ENCODE results near the gene SPSB4.
A peak's percentile ranks its signal among the peaks of the same experiment; 100 is the strongest.
"Not testable (repeated sequence)": the region's sequence is repeated elsewhere in the genome, so short reads cannot be mapped to it uniquely, and the experiment has no call there.

Gene SPSB4

DNA sequence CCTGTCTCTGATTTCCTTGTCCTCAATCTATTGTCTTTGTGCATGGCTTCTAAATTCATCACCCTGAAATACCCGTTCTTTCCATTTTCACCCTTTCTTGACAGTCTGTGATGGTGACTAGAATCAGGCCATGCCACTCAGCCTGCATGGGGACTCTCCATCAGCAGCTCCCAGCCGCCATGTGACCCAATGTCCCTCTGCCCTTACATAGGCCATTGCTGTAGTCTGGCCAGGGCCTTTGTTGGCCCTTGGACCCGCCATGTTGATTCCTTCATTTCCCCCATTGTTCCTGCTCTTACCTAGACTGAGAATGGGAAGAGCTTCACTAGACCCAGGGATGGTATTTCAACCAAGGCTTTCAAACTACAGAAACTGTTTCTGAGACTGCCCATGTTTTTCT, 45.8 kb downstream of the SPSB4 start:
- DNase-seq: no peak

DNA sequence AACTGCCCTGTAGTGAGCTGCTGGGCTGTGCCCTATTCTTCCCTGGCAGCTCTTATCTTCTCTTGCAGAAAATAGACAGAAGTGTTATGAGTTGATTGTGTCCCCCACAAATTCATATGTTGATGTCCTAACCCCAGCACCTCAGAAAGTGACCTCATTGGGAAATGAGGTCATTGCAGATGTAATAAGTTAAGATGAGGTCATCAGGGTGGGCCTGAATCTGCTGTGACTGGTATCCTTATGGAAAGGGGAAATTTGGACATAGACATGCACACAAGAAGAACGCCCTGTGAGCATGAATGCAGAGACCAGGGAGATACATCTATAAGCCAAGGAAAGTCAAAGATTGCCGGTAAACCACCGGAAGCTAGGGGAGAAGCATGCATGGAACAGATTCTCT, 49.0 kb downstream of the SPSB4 start:
- DNase-seq: no peak

DNA sequence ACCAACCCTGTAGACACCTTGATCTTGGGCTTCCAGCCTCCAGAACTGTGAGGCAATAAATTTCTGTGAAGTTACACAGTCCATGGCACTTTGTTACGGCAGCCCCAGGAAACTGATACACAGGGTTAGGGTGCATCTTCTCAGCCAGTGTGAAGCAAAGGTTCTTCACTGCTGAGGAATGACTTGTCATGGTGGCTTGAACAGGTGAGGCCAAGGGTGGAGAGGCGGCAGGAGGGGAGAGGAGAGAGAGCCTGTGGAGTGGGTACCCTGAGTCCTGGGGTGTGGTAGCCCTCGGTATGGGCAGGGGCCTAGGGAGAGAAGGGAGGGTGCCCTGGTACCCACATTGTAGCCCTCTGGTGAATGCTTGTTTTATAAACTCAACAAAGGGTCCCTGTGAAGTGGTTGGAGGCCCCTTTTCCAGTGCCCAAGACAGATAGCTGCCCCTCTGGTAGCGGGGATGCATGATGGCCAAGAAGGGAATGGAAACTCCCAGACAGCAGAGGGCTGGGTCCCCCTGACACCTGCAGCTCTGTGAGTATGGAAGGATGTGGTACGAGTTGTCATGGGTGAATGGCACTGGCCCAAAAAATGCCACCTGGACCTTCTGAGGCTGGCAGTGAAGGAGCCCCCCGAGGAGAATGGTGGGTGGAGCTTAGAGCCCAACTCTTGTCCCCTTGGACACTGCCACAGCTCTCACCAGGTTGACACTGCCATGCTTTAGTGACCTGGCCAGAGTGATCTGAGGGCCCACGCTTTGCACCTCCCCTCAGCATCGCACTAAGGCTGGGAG, 49.6 kb downstream of the SPSB4 start:
- DNase-seq: no peak

DNA sequence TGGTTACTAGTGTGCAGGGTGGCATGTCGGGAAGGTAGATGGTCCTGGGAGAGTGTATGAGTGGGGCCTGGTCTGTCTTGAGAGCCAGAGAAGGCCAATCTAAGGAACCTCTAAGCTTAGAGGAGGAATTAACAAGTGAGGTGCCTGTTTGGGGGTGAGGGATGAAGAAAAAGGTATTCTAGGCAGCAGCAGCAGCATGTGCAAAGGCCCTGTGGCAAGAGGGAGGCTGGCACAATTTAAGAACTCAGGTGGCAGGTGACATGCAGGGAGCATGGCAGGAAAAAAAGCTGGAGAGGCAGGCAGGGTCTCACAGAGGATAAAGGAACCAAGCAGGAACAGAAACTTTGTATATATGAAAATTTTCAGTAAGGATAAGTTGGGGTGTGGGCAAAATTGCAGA, 51.2 kb downstream of the SPSB4 start:
- DNase-seq: no peak

DNA sequence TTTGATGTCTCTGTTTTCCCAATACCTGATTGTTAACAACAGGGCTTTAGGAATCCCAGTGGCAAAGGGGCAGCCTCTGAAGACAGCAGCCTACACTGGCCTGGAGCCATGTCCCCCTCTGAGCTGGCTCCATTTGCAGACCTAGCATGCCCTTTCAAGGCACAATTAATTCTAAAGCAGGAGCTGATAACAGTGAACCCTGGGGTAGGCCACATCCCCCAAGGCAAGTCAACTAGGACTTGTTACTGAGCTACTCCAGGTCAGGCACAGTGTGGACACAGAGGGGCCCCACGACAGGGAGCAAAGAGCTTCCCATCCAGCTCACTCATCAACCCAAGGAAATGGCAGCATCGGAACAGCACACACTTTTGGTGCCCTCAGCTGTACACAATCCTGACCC, 51.9 kb downstream of the SPSB4 start:
- no peak for DNase-seq

DNA sequence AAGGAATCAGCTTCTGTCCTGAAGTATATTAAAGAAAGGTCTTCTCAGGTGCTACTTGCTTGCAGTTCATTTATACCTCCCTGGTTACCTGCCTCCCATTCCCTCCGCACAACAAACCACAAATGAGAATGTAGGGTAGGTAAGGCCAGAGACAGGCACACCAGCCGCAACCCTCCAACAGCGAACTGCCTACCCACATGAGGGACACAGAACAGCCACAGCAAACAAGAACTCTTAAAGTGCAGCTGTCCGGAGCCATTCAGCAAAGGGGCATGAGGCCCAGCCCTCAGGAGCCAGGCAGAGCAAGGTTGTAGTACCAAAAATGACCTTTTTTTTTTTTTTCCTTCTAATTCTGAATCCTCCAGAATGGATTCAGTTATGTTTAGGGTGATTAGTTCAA, 52.4 kb downstream of the SPSB4 start:
- DNase-seq: no peak

DNA sequence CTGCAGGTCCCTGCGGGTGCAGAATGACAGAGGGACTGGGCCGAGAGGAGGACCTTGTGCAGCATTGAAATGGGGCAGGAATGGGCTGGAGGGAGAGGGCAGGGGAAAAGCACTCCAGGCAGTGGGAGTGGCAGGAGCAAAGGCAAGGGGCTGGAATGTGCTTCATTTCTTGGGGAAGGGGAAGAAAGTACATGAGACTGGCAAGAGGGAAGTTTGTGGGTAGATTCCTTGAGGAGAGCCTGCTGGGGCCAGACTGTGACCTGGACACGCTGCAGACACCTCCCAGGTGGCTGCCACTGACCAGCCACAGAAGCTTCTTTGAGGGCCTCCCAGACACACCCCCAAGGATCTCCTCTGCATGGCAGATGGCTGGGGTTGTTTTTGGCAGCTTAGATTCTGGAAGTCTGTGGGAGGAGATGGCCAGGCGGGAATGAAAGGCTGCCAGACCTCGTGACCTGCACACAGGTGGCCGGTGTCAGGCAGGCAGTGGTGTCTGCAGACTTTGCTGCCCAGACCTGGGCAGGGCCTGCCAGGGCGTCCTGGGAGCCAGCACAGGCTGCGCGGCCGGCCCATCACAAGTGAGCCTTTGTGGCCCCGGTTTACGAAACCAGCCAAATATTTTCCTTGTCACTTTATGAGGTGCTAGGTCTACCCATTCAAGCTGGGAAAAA, 53.1 kb downstream of the SPSB4 start:
- no peak for DNase-seq

DNA sequence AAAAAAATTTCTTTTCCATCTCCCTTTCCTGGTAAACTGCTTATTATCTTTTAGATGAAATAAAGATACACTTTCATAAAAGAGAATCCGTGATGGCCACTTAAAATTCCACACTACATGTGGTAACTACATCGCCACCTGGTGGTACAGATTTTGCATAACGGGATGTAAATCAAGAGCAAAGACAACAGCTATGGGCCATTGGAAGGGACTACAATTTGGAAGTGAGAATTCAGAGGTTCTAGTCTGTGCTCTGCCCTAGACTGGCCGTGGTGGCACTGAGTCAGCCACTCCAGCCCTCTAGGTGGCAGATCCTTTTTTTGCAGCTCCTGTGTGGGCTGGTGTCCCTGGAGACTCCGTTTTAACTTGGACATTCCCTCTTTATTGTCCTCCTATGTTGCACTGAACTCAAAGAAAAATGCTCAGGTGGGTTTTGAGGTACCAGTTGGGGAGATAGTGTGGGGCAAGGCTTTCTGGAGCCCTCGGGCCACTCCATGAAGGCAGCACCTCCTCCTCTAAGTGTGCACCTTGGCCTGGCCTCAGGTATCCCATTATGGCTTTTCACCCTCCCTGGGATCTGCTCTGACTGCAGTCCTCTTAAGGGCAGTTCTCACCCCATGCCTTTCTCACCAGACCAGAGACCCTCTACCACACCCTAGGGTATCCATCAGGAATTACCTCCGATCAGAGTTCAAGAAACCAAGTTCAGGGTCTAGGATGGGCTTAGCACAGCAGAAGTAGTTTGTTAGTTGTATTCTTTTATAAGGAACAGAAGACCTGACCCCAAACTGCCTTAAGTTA, 54.9 kb downstream of the SPSB4 start:
- peak; percentile 91 for DNase-seq

DNA sequence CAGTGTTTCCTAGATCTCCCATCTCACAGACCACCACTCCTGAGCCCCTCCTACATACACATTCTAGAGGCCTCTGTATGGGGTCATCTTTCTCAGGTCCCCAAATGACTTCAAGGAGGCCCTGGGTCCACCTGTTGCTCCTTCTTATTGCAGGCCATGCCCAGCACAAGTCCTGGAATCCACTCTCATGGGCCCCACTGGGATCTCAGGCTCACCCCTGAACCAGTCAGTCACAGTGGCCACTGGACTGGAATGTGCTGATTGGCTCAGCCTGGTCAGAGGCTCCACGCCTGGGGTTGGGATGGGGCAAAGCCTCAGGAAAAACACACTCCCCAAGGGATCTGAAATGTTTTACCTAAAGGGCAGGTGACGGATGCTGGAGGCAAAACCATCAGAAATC, 55.7 kb downstream of the SPSB4 start:
- DNase-seq: no peak

DNA sequence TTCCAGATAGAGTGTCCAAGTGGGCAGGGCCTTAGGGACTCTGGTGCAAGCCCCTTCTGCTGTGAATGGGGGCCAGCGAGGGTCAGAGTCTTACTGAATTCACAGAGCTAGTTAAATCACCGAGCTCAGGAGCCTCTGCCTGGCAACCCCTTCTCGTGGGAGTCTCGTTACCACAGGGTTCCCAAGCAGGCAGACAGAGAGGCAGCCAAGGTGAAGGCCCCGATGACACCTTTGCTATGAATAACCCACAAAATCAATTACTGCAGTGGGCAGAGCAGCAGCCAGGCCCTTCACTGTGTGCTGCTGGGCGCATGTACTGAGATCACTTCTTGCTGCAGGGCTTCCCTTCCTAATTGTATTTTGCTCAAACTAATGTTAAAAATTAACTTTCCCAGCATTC, 56.9 kb downstream of the SPSB4 start:
- DNase-seq: no peak

DNA sequence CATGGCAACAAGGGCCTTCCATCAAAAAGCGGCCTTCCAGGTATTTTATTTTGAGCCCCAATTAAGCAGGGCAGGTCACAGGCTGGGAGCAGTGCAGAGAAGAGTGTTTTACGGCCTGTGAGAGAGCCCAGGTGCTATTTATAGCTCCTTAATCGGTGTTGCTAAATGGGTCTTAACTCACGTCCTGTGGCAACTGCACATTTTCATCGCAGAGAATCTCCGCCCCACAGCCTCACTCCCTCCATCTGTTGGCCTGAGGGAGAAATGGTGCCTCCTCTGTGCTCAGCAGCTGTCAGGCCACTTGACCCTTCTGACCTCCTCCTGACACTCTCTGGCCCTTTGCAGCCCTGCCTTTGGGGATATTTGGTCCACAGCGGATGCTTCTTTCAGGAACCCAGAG, 58.6 kb downstream of the SPSB4 start:
- DNase-seq: peak; percentile 12

DNA sequence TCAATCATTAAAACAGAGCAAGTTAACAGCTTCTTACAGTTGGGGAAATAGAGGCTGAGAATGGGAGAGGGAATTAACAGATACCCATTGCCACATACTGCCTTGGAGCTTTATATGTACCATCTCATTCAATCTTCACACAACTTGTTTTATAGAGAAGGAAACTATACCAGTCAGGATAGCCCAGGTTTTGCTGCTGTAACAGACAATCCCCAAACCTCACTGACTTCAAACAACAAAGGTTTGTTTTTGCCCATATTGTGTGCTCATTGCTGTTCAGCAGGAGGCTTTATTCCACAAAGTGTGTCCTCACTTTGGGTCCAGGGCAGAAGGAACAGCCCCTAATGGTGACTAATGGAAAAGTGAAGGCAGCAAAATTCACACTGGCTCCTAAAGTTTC, 59.2 kb downstream of the SPSB4 start:
- DNase-seq: no peak

DNA sequence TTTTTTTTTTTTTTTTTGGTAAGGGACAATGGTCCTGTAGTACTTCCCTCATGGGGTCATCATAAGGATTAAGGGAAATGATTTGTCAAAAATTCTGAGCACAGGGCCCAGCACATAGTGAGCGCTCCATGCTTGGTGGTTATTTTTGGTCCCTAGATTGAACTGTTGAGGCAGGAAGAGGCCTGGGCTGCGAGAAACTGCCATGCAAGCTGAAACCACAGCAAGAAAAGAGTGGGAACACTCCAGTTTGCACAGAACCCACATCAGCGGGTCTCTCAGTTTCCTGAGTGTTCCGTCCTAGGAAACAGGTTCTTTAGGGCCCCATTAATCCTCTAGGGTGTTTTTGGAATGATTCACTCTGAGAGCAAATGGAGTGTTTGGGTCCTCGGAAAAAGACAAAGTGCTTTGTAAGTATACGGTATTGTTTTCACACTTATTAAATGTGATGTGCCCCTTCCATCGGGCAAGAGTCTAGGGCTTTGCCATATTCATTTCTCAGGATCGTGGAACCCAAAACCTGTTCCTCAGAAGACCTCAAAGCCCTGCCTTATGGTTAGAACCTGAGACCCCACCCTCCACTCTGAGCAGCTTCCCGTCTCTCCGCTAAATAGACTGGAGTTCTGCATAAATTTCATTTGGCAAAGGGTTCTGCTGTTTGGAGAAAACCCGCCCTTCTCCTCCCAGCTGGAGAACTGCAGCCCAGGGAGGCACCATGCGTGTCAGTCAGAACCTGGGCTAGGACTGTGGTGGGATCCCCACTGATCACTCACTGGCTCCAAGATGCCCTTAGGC, 60.4 kb downstream of the SPSB4 start:
- no peak for DNase-seq

DNA sequence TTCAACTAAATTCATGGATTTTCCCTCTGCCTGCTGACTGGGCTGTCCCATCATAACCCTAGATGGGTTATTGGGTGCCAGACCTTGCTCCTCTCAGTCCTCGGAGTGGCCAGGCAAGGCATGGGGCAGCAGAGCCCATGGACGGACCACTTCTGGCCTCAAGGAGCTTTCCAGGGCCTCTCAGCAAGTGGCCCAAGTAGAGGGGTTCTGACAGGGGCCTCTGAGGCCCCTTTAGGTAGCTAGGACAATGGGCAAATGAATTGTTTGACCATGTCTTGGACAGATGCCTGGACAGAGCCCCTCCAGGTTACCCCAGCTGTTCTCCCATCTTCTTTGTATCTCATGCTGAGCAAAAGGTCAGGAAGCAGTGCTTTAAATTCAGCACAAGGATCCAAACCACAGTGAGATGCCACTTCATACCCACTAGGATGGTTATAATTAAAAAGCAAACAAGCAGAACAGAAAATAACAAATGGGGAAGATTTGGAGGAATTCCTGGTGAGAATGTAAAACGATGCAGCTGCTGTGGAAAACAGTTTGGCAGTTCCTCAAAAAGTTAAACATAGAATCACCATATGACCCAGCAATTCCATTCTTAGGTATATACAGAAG, 61.6 kb downstream of the SPSB4 start:
- DNase-seq: no peak

DNA sequence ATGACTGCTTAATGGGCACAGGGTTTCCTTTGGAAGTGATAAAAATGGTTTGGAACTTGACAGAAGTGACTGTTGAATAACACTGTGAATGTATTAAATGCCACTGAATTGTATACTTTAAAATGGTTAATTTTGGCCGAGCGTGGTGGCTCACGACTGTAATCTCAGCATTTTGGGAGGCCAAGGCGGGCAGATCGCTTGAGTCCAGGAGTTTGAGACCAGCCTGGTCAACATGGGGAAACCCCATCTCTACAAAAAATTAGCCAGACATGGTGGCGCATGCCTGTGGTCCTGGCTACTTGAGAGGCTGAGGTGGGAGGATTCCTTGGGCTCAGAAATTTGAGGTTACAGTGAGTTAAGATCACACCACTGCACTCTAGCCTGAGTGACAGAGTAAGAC, 62.5 kb downstream of the SPSB4 start:
- DNase-seq: not testable (repeated sequence)

DNA sequence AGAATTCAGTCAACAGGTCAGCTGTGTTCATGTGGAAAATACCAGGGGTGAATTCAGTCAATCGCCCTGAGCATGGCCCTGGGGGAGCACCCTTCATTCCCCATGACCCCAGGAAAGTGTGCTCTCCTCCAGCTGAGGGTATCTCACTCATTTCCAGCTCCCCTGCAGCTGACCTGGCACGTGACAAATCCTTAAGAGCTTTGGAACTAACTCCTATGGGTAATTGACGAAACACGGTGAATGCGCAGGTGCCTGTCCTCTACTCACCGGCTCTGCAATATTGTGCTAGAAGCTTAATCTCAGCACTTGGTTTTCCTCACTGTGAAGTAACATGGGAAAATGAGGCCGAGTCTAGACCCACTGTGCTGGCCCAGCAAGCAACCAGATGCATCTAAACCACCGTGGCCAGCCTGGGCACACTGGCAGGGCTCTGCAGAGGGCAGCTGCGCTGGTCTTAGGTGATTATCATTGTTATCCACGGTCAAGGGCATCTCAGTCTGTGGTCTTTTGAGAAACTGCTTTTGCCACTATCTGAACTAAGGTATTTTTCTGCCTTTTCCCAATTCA, 63.1 kb downstream of the SPSB4 start:
- DNase-seq: no peak

DNA sequence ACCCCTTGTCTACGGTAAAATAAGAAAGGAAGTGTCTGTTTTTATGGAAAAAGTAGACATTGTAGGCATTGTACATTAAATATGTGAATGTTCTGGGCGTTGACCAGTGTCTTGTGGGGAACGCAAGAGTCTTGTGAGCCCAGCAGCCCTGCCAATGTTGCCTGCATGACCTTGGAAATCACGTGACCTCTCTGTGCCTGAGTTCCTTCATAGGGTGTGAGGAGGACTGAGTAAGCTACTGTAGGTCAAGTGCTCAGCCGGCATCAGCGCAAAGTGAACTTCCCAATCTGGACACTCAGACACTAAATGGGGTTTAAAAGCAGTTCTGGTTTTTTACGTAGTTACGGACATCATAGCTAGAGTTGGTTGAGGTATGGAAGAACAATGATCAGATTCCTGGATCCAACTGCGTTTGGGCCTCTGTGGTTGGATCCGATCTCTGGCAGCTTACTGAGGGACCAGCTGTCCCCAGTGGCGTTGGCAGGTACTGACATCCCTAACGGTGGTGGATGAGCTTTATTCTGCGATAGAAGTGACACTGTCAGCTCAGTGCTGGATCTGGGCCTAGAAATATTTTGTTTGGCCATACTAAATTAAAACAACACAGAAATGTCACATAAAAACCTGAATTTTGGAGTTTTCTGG, 63.8 kb downstream of the SPSB4 start:
- DNase-seq: no peak

DNA sequence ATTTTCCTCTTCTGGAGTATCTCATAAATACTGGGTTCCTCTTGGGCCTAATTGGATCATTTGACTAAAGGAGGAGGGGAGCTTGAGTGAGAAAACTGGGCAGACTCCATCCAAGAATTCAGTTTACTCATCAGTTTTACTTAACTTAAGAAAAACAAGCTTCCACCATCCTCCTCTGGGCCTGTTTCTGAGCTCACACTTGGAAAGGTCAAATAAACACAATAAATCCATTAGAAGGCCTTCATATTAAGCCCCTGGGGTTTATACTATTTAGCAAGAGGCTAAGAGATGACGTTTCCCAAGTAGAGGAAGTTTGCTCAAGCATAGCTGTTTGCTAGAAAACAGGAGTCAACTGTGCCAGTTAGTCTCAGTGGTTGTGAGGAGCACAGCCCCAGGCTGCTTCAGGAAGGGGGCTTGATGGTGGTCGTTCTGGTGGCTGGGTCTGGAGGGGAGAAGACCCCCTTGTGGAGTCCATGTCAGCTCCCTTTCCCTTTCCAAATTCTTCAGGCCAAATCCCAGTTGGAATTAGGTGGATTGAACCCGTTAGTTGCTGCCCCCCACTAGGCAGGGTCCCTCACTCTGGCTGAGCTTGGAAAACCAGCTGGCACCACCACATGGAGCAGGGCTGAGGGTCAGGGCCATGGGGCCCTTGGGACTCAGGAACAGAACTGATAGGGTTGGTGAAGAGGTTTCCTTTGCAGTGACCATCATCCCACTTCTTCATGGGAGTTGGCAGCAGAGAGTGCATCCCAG, 64.8 kb downstream of the SPSB4 start:
- DNase-seq: no peak

DNA sequence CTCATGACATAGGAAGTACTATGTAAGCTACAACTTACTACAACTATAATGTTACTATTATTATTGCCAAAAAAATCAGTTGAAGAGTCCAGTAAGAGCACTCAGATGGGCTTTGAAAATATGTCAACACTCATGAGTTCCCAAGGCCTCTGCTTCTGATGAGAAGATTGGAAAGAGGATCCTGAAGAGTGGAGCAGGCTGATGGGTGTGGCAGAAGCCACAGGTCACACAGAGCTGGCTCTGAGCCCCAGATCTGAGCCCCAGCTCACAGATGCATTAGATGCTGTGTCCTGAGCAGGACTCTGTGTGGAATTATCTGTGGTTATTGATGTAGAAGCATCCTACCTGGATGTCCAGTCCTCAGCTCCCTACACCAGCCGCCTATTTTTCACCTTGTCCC, 65.6 kb downstream of the SPSB4 start:
- no peak for DNase-seq

DNA sequence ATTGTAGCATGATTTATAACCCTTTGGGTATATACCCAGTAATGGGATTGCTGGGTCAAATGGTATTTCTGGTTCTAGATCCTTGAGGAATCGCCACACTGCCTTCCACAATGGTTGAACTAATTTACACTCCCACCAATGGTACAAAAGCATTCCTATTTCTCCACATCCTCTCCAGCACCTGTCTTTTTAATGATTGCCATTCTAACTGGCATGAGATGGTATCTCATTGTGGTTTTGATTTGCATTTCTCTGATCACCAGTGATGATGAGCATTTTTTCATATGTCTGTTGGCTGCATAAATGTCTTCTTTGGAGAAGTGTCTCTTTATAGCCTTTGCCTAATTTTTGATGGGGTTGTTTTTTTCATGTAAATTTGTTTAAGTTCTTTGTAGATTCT, 66.8 kb downstream of the SPSB4 start:
- not testable (repeated sequence) for DNase-seq

DNA sequence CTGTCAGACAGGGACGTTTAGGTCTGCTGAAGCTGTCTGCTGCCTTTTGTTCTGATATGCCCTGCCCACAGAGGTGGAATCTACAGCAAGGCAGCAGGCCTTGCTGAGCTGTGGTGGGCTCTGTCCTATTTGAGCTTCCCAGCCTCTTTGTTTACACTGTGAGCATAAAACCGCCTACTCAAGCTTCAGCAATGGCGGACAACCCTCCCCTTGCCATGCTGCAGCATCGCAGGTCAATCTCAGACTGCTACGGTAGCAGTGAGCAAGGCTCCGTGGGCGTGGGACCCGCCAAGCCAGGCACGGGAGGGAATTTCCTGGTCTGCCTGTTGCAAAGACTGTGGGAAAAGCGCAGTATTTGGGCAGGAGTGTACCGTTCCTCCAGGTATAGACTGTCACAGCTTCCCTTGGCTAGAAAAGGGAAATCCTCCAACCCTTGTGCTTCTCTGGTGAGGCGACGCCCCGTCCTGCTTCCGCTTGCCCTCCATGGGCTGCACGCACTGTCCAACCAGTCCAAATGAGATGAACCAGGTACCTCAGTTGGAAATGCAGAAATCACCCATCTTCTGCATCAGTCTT, 71.4 kb downstream of the SPSB4 start:
- no peak for DNase-seq

Measured in NCI-H1105 treated with DMSO at 0.1 percent for 48 hours (cell line).